ENCODE measurements around the gene TRIM10.

The TRIM10 gene

GRCh38 chr6:30154709-30155519 is 6.1 kb downstream of the TRIM10 start:
- in situ Hi-C loops (cut with MboI; ENCODE audit: low sequenced_read_pairs), result no loop called here
- Histone ChIP-seq H3K9me3 (no peaks in the 10 kb centered on the region), H3K27me3 (ENCODE audit: low read depth) (peaks cover 13% of the 10 kb centered on the region), H3K4me3 (no peak overlapping the region), H3K36me3 (replicated peaks) (no peaks in the 10 kb centered on the region), H3K4me1 (no peaks in the 10 kb centered on the region)
- no peak for DNase-seq (ENCODE audit: low spot score in 2 of 2)

- H3K4me1 ChIP-seq, result no peaks in the 10 kb centered on the region
- no peaks in the 10 kb centered on the region for H3K36me3 ChIP-seq (replicated peaks)
- in situ Hi-C loops (cut with MboI; ENCODE audit: low sequenced_read_pairs), result no loop called here
- no peaks in the 10 kb centered on the region for H3K9me3 ChIP-seq
- DNase-seq (ENCODE audit: low spot score in 2 of 2), result no peak
- H3K4me3 ChIP-seq, result no peak overlapping the region
- peaks cover 10% of the 10 kb centered on the region for H3K27me3 ChIP-seq (ENCODE audit: low read depth)
Observed at GRCh38 chr6:30154061-30154460, 7.0 kb downstream of the TRIM10 start.

- in situ Hi-C loops (cut with MboI; ENCODE audit: low sequenced_read_pairs), result no loop called here
- Histone ChIP-seq H3K4me3 (no peak overlapping the region), H3K36me3 (replicated peaks) (no peaks in the 10 kb centered on the region), H3K4me1 (no peaks in the 10 kb centered on the region), H3K9me3 (no peaks in the 10 kb centered on the region), H3K27me3 (ENCODE audit: low read depth) (peaks cover 2% of the 10 kb centered on the region; the same call in 1 of the 2 replicates)
- no peak for DNase-seq (ENCODE audit: low spot score in 2 of 2)
Observed at GRCh38 chr6:30152910-30153610, 8.0 kb downstream of the TRIM10 start.

GRCh38 chr6:30152016-30152673 is 8.9 kb downstream of the TRIM10 start:
- DNase-seq (ENCODE audit: low spot score in 2 of 2), result no peak
- in situ Hi-C loops (cut with MboI; ENCODE audit: low sequenced_read_pairs), result no loop called here
- Histone ChIP-seq H3K36me3 (replicated peaks) (no peaks in the 10 kb centered on the region), H3K4me3 (no peak overlapping the region), H3K4me1 (no peaks in the 10 kb centered on the region), H3K9me3 (no peaks in the 10 kb centered on the region), H3K27me3 (ENCODE audit: low read depth) (peaks cover 2% of the 10 kb centered on the region; the same call in 1 of the 2 replicates)

- no peaks in the 10 kb centered on the region for H3K4me1 ChIP-seq
- peaks cover 2% of the 10 kb centered on the region; the same call in 1 of the 2 replicates for H3K27me3 ChIP-seq (ENCODE audit: low read depth)
- no peak overlapping the region for H3K4me3 ChIP-seq
- no peak for DNase-seq (ENCODE audit: low spot score in 2 of 2)
- no peaks in the 10 kb centered on the region for H3K36me3 ChIP-seq (replicated peaks)
- no peaks in the 10 kb centered on the region for H3K9me3 ChIP-seq
- in situ Hi-C loops (cut with MboI; ENCODE audit: low sequenced_read_pairs), result no loop called here
Observed at GRCh38 chr6:30151580-30151979, 9.4 kb downstream of the TRIM10 start.

- Histone ChIP-seq H3K4me1 (no peaks in the 10 kb centered on the region), H3K4me3 (no peak overlapping the region), H3K9me3 (no peaks in the 10 kb centered on the region), H3K36me3 (replicated peaks) (no peaks in the 10 kb centered on the region), H3K27me3 (ENCODE audit: low read depth) (peaks cover 2% of the 10 kb centered on the region; the same call in 1 of the 2 replicates)
- in situ Hi-C loops (cut with MboI; ENCODE audit: low sequenced_read_pairs), result no loop called here
- no peak for DNase-seq (ENCODE audit: low spot score in 2 of 2)
Observed at GRCh38 chr6:30150671-30151395, 10.2 kb downstream of the TRIM10 start.

- H3K4me3 ChIP-seq, result no peak overlapping the region
- H3K9me3 ChIP-seq, result no peaks in the 10 kb centered on the region
- in situ Hi-C loops (cut with MboI; ENCODE audit: low sequenced_read_pairs), result no loop called here
- no peak for DNase-seq (ENCODE audit: low spot score in 2 of 2)
- H3K36me3 ChIP-seq (replicated peaks), result no peaks in the 10 kb centered on the region
- peaks cover 6% of the 10 kb centered on the region; the same call in 1 of the 2 replicates for H3K27me3 ChIP-seq (ENCODE audit: low read depth)
- H3K4me1 ChIP-seq, result no peaks in the 10 kb centered on the region
Observed at GRCh38 chr6:30149858-30150550, 11.0 kb downstream of the TRIM10 start.

- no peaks in the 10 kb centered on the region for H3K9me3 ChIP-seq
- no peak for DNase-seq (ENCODE audit: low spot score in 2 of 2)
- H3K4me1 ChIP-seq, result no peaks in the 10 kb centered on the region
- in situ Hi-C loops (cut with MboI; ENCODE audit: low sequenced_read_pairs), result no loop called here
- peaks cover 8% of the 10 kb centered on the region for H3K27me3 ChIP-seq (ENCODE audit: low read depth)
- H3K36me3 ChIP-seq (replicated peaks), result no peaks in the 10 kb centered on the region
- no peak overlapping the region for H3K4me3 ChIP-seq
Observed at GRCh38 chr6:30149234-30149633, 11.8 kb downstream of the TRIM10 start.

- DNase-seq (ENCODE audit: low spot score in 2 of 2), result no peak
- in situ Hi-C loops (cut with MboI; ENCODE audit: low sequenced_read_pairs), result no loop called here
- H3K27me3 ChIP-seq (ENCODE audit: low read depth), result peaks cover 18% of the 10 kb centered on the region
- no peaks in the 10 kb centered on the region for H3K9me3 ChIP-seq
- H3K4me1 ChIP-seq, result no peaks in the 10 kb centered on the region
- no peak overlapping the region for H3K4me3 ChIP-seq
- H3K36me3 ChIP-seq (replicated peaks), result no peaks in the 10 kb centered on the region
Observed at GRCh38 chr6:30147096-30147495, 13.9 kb downstream of the TRIM10 start.

- Histone ChIP-seq H3K36me3 (replicated peaks) (no peaks in the 10 kb centered on the region), H3K4me1 (no peaks in the 10 kb centered on the region), H3K4me3 (no peak overlapping the region), H3K27me3 (ENCODE audit: low read depth) (peaks cover 19% of the 10 kb centered on the region), H3K9me3 (no peaks in the 10 kb centered on the region)
- no peak for DNase-seq (ENCODE audit: low spot score in 2 of 2)
- in situ Hi-C loops (cut with MboI; ENCODE audit: low sequenced_read_pairs), result no loop called here
Observed at GRCh38 chr6:30145818-30146217, 15.2 kb downstream of the TRIM10 start.

GRCh38 chr6:30144811-30145210 is 16.2 kb downstream of the TRIM10 start:
- Histone ChIP-seq H3K9me3 (no peaks in the 10 kb centered on the region), H3K27me3 (ENCODE audit: low read depth) (peaks cover 19% of the 10 kb centered on the region), H3K36me3 (replicated peaks) (no peaks in the 10 kb centered on the region), H3K4me3 (no peak overlapping the region), H3K4me1 (no peaks in the 10 kb centered on the region)
- in situ Hi-C loops (cut with MboI; ENCODE audit: low sequenced_read_pairs), result no loop called here
- DNase-seq (ENCODE audit: low spot score in 2 of 2), result no peak

- in situ Hi-C loops (cut with MboI; ENCODE audit: low sequenced_read_pairs), result no loop called here
- Histone ChIP-seq H3K4me1 (no peaks in the 10 kb centered on the region), H3K4me3 (no peak overlapping the region), H3K9me3 (no peaks in the 10 kb centered on the region), H3K36me3 (replicated peaks) (no peaks in the 10 kb centered on the region), H3K27me3 (ENCODE audit: low read depth) (peaks cover 19% of the 10 kb centered on the region)
- DNase-seq (ENCODE audit: low spot score in 2 of 2), result no peak
Observed at GRCh38 chr6:30143780-30144179, 17.2 kb downstream of the TRIM10 start.

GRCh38 chr6:30142665-30143064 is 18.3 kb downstream of the TRIM10 start:
- H3K4me3 ChIP-seq, result no peak overlapping the region
- no peaks in the 10 kb centered on the region for H3K36me3 ChIP-seq (replicated peaks)
- H3K9me3 ChIP-seq, result no peaks in the 10 kb centered on the region
- in situ Hi-C loops (cut with MboI; ENCODE audit: low sequenced_read_pairs), result no loop called here
- peaks cover 21% of the 10 kb centered on the region for H3K27me3 ChIP-seq (ENCODE audit: low read depth)
- DNase-seq (ENCODE audit: low spot score in 2 of 2), result no peak
- H3K4me1 ChIP-seq, result no peaks in the 10 kb centered on the region
